K562 (cell line): ENCODE data around the gene ZNF768. TPM values are rescaled to one million over a fixed set of nuclear protein-coding genes. Genes with fewer than 3 reads are reported as not detected.

Experiments used
- CCAR2 ChIP-seq: fragments of 200-400 bp; formaldehyde crosslinking; IDR thresholded peaks from 2 replicates; pipeline ENCODE4 v1.6.1; 2017; ENCODE audit warnings: mild to moderate bottlenecking, low read depth, low read length
- MIER1 ChIP-seq: fragments of 450-650 bp; IDR thresholded peaks from 2 replicates; pipeline ENCODE4 v1.6.1; 2016; ENCODE audit warnings: antibody characterized with exemption, mild to moderate bottlenecking, low read depth
- MNT ChIP-seq, 2 experiments: fragments of 450-650 bp; conservative IDR thresholded peaks; 2 replicates each; pipeline ENCODE4 v1.6.1; 2017; ENCODE audit warnings: mild to moderate bottlenecking in 2 of 2, moderate library complexity in 2 of 2
- TAL1 ChIP-seq: fragments of 450-650 bp; IDR thresholded peaks from 2 replicates; pipeline ENCODE4 v1.6.1; 2016; ENCODE audit warnings: mild to moderate bottlenecking
- XRCC4 ChIP-seq: IDR thresholded peaks from one replicate; pipeline ENCODE4 v1.6.1; 2011; ENCODE audit not compliant: insufficient read depth, insufficient read length; ENCODE audit errors: extremely low read depth
- polyA plus RNA-seq, 8 experiments: library from polyadenylated mRNA; depleted of rRNA in 4 of 8; stranded (reverse) in 5 of 8; unstranded in 3 of 8; fragments of >200 nt; fragmentation: Nextera tagmentation in 2 of 8; fragmentation: Illumina TruSeq in 1 of 8; extraction: Ambion mirVana in 2 of 8; extraction: Trizol in 1 of 8; gene quantifications; 2 replicates each; pipeline versions ENCODE4 v1.2.1 to v1.2.3, GENCODE V29; 2011 to 2014; ENCODE audit warnings: inconsistent platforms in 1 of 8, missing spikeins in 1 of 8
- total RNA-seq, 7 experiments: library from RNA; depleted of rRNA in 6 of 7; stranded (reverse); fragments of >200 nt in 6 of 7; fragmentation: Illumina TruSeq in 2 of 7; extraction: Trizol in 2 of 7; gene quantifications; 2 replicates each; pipeline versions ENCODE4 v1.2.1 to v1.2.3, GENCODE V29; 2011 to 2021; ENCODE audit warnings: low replicate concordance in 1 of 7
- TF ChIP-seq, protein P1 (sequence below): fragments of 450-650 bp; IDR thresholded peaks from 2 replicates; pipeline ENCODE4 v1.6.1; 2016; ENCODE audit warnings: mild to moderate bottlenecking, moderate library complexity
- TF ChIP-seq, protein P2 (sequence below): fragments of 250-450 bp; sonication (Bioruptor Pico); IDR thresholded peaks from 2 replicates; pipeline ENCODE4 v1.9.0; 2021; ENCODE audit warnings: mild to moderate bottlenecking, inconsistent platforms
- TF ChIP-seq, protein P3 (sequence below): fragments of 450-650 bp; IDR thresholded peaks from 2 replicates; pipeline ENCODE4 v1.6.1; 2016; ENCODE audit warnings: missing biosample characterization, missing genetic modification characterization

Gene ZNF768
- total and polyA plus RNA-seq, 9 of the 15 experiments (the other 6 are each of a cell fraction or from before 2014, with no cell fraction given): 0.13 to 50.7 (median 26.9) TPM

GRCh38 chr16:30557957-30558788 is 31.8 kb upstream of the ZNF768 start, which contains the start of gene ZNF764 (continued):
- TF ChIP-seq, protein P1, sequence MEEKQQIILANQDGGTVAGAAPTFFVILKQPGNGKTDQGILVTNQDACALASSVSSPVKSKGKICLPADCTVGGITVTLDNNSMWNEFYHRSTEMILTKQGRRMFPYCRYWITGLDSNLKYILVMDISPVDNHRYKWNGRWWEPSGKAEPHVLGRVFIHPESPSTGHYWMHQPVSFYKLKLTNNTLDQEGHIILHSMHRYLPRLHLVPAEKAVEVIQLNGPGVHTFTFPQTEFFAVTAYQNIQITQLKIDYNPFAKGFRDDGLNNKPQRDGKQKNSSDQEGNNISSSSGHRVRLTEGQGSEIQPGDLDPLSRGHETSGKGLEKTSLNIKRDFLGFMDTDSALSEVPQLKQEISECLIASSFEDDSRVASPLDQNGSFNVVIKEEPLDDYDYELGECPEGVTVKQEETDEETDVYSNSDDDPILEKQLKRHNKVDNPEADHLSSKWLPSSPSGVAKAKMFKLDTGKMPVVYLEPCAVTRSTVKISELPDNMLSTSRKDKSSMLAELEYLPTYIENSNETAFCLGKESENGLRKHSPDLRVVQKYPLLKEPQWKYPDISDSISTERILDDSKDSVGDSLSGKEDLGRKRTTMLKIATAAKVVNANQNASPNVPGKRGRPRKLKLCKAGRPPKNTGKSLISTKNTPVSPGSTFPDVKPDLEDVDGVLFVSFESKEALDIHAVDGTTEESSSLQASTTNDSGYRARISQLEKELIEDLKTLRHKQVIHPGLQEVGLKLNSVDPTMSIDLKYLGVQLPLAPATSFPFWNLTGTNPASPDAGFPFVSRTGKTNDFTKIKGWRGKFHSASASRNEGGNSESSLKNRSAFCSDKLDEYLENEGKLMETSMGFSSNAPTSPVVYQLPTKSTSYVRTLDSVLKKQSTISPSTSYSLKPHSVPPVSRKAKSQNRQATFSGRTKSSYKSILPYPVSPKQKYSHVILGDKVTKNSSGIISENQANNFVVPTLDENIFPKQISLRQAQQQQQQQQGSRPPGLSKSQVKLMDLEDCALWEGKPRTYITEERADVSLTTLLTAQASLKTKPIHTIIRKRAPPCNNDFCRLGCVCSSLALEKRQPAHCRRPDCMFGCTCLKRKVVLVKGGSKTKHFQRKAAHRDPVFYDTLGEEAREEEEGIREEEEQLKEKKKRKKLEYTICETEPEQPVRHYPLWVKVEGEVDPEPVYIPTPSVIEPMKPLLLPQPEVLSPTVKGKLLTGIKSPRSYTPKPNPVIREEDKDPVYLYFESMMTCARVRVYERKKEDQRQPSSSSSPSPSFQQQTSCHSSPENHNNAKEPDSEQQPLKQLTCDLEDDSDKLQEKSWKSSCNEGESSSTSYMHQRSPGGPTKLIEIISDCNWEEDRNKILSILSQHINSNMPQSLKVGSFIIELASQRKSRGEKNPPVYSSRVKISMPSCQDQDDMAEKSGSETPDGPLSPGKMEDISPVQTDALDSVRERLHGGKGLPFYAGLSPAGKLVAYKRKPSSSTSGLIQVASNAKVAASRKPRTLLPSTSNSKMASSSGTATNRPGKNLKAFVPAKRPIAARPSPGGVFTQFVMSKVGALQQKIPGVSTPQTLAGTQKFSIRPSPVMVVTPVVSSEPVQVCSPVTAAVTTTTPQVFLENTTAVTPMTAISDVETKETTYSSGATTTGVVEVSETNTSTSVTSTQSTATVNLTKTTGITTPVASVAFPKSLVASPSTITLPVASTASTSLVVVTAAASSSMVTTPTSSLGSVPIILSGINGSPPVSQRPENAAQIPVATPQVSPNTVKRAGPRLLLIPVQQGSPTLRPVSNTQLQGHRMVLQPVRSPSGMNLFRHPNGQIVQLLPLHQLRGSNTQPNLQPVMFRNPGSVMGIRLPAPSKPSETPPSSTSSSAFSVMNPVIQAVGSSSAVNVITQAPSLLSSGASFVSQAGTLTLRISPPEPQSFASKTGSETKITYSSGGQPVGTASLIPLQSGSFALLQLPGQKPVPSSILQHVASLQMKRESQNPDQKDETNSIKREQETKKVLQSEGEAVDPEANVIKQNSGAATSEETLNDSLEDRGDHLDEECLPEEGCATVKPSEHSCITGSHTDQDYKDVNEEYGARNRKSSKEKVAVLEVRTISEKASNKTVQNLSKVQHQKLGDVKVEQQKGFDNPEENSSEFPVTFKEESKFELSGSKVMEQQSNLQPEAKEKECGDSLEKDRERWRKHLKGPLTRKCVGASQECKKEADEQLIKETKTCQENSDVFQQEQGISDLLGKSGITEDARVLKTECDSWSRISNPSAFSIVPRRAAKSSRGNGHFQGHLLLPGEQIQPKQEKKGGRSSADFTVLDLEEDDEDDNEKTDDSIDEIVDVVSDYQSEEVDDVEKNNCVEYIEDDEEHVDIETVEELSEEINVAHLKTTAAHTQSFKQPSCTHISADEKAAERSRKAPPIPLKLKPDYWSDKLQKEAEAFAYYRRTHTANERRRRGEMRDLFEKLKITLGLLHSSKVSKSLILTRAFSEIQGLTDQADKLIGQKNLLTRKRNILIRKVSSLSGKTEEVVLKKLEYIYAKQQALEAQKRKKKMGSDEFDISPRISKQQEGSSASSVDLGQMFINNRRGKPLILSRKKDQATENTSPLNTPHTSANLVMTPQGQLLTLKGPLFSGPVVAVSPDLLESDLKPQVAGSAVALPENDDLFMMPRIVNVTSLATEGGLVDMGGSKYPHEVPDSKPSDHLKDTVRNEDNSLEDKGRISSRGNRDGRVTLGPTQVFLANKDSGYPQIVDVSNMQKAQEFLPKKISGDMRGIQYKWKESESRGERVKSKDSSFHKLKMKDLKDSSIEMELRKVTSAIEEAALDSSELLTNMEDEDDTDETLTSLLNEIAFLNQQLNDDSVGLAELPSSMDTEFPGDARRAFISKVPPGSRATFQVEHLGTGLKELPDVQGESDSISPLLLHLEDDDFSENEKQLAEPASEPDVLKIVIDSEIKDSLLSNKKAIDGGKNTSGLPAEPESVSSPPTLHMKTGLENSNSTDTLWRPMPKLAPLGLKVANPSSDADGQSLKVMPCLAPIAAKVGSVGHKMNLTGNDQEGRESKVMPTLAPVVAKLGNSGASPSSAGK: no peak; the same call in 1 of the 2 replicates
- TF ChIP-seq XRCC4: no peak
- no peak for TF ChIP-seq CCAR2
- TF ChIP-seq, protein P2, sequence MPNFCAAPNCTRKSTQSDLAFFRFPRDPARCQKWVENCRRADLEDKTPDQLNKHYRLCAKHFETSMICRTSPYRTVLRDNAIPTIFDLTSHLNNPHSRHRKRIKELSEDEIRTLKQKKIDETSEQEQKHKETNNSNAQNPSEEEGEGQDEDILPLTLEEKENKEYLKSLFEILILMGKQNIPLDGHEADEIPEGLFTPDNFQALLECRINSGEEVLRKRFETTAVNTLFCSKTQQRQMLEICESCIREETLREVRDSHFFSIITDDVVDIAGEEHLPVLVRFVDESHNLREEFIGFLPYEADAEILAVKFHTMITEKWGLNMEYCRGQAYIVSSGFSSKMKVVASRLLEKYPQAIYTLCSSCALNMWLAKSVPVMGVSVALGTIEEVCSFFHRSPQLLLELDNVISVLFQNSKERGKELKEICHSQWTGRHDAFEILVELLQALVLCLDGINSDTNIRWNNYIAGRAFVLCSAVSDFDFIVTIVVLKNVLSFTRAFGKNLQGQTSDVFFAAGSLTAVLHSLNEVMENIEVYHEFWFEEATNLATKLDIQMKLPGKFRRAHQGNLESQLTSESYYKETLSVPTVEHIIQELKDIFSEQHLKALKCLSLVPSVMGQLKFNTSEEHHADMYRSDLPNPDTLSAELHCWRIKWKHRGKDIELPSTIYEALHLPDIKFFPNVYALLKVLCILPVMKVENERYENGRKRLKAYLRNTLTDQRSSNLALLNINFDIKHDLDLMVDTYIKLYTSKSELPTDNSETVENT (CRISPR knock-in tag): peak; percentile 51; the same call in 1 of the 2 replicates
- TF ChIP-seq MIER1: no peak
- TF ChIP-seq MNT (conservative IDR thresholded peaks at IDR 0.05): peak; percentile 59 to 84; a peak in 3 of 4 replicates
- no peak for TF ChIP-seq TAL1
- TF ChIP-seq, protein P3, sequence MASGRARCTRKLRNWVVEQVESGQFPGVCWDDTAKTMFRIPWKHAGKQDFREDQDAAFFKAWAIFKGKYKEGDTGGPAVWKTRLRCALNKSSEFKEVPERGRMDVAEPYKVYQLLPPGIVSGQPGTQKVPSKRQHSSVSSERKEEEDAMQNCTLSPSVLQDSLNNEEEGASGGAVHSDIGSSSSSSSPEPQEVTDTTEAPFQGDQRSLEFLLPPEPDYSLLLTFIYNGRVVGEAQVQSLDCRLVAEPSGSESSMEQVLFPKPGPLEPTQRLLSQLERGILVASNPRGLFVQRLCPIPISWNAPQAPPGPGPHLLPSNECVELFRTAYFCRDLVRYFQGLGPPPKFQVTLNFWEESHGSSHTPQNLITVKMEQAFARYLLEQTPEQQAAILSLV (tag): no peak
